ENCODE data around the gene TRAPPC2L. TPM values are rescaled to one million over a fixed set of nuclear protein-coding genes. Genes with fewer than 3 reads are reported as not detected.

The TRAPPC2L gene
- total and polyA plus RNA-seq, 5 donors from 2014 or later: 49.5 to 164 (median 126) TPM

DNA sequence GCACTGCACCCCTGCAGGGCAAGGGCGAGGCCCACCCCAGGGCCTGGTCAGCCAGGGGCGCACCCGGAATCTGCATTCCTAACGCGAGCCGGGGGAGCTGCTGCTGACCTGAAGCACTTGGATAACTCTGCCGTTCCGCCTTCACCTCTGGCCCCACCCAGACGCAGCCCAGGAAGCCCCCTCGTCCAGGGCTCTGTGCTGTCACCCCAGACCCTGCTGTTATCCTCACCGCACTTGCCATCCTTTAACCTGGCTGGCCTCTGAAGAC, 22.8 kb downstream of the TRAPPC2L start:
- Histone ChIP-seq H3K36me3 (ENCODE audit: control insufficient read depth, insufficient read depth, low read length) (no peaks in the 10 kb centered on the region), H3K4me3 (ENCODE audit: low read depth, low read length) (no peak overlapping the region), H3K4me1 (ENCODE audit: control insufficient read depth, insufficient read depth, low read length, poor library complexity, severe bottlenecking) (no peaks in the 10 kb centered on the region), H3K27ac (ENCODE audit: insufficient read depth, low read length, poor library complexity, severe bottlenecking) (no peak overlapping the region), H3K27me3 (ENCODE audit: control insufficient read depth, insufficient read depth, low read length) (no peaks in the 10 kb centered on the region), H3K9me3 (ENCODE audit: control insufficient read depth in 2 of 2, low read length in 2 of 2) (no peaks in the 10 kb centered on the region)
- Mint-ChIP-seq H3K27ac (no peak overlapping the region), H3K4me1 (peaks cover 0 to 3% (median 1%) of the 10 kb centered on the region in 4 donors), H3K4me3 (no peak overlapping the region), H3K27me3 (no peaks in the 10 kb centered on the region), H3K9me3 (peaks cover 0 to 2% (median 0%) of the 10 kb centered on the region in 7 donors), H3K36me3 (no peaks in the 10 kb centered on the region)
- DNase-seq: no peak
- no peak for ATAC-seq (ENCODE audit: low read depth in 2 of 2)

DNA sequence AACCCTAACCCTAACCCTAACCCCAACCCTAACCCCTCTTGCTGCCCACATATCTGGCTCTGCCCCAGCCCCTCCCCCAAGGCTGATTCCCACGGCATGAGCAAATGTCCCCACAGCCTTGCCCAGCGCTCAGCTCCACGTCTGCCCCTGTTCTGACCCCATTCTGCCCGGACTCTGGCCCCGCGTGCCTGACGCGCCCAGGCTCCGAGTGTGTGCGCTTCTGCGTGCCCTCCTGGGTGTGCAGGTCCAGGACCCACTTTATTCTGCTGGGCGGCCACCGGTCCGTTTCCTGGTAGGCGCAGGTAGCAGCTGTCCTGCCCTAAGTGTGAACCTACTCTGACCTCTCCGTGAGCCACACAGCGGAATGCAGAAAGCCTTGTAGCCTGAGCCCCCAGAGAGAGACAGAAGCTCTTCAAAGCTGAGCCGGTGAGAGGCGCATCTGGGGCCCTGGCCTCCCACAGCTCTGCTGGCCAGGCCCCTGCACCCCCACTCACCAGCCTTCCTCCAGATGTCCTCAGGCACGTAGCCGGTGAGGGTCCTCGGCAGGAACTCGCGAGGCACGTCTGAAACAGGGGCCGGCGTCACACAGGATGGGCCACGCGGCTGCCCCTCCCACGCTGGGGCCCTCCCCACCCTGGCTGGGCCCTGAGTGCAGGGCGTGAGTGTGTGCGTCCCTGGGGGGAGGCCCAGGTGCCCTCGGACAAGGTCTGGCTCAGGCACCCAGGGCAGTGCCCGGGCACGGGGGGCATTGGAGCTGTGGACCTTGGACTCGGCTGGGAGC, 23.5 kb downstream of the TRAPPC2L start:
- no peaks in the 10 kb centered on the region for H3K36me3 ChIP-seq (ENCODE audit: control insufficient read depth, insufficient read depth, low read length)
- no peak overlapping the region for H3K4me3 ChIP-seq (ENCODE audit: low read depth, low read length)
- no peaks in the 10 kb centered on the region for H3K9me3 ChIP-seq (ENCODE audit: control insufficient read depth in 2 of 2, low read length in 2 of 2)
- ATAC-seq (ENCODE audit: low read depth in 2 of 2) (no peak), DNase-seq (no peak)
- no peaks in the 10 kb centered on the region for H3K27me3 Mint-ChIP-seq
- no peaks in the 10 kb centered on the region for H3K36me3 Mint-ChIP-seq
- H3K4me1 Mint-ChIP-seq: peaks cover 0 to 3% (median 1%) of the 10 kb centered on the region in 4 donors
- H3K4me1 ChIP-seq (ENCODE audit: control insufficient read depth, insufficient read depth, low read length, poor library complexity, severe bottlenecking): no peaks in the 10 kb centered on the region
- H3K27ac Mint-ChIP-seq: peak overlapping the region in 1 of 3 donors; percentile 76
- peaks cover 0 to 2% (median 0%) of the 10 kb centered on the region in 7 donors for H3K9me3 Mint-ChIP-seq
- no peak overlapping the region for H3K27ac ChIP-seq (ENCODE audit: insufficient read depth, low read length, poor library complexity, severe bottlenecking)
- no peak overlapping the region for H3K4me3 Mint-ChIP-seq
- H3K27me3 ChIP-seq (ENCODE audit: control insufficient read depth, insufficient read depth, low read length): no peaks in the 10 kb centered on the region

DNA sequence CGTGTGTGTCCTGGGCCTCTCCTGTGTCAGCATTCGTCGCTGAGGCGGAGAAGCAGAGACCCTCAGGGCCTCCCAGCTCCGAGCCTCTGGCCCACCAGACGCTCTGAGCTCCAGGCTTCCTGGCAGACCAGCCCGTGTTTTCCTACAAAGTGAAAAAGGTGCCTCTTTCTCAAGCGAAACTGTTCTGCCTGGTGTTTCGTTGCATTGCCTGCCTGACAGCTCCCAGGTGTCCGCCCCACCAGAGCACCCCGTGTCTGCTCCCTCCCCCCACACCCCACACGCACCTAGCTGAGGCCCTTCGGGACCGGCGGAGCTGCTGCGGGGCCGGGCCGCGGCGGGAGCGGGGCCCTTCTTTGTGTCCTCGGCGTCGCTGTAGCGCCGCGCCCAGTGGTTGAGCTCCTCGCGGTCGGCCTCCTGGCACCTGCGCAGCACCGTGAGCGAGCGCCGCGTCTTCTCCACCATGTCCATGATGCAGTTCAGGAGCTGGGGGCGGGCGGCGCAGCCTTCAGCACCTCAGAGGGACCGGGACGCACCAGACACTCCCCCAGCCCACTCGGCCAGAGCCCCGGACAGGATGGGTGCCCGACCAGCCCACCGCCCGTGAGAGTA, 24.2 kb downstream of the TRAPPC2L start:
- H3K27me3 ChIP-seq (ENCODE audit: control insufficient read depth, insufficient read depth, low read length): no peaks in the 10 kb centered on the region
- no peak for ATAC-seq (ENCODE audit: low read depth in 2 of 2)
- no peak overlapping the region for H3K27ac ChIP-seq (ENCODE audit: insufficient read depth, low read length, poor library complexity, severe bottlenecking)
- H3K36me3 ChIP-seq (ENCODE audit: control insufficient read depth, insufficient read depth, low read length): no peaks in the 10 kb centered on the region
- peaks cover 0 to 2% (median 0%) of the 10 kb centered on the region in 7 donors for H3K9me3 Mint-ChIP-seq
- H3K9me3 ChIP-seq (ENCODE audit: control insufficient read depth in 2 of 2, low read length in 2 of 2): no peaks in the 10 kb centered on the region
- H3K4me3 ChIP-seq (ENCODE audit: low read depth, low read length): no peak overlapping the region
- peaks cover 0 to 3% (median under 1%) of the 10 kb centered on the region in 4 donors for H3K4me1 Mint-ChIP-seq
- H3K4me3 Mint-ChIP-seq: no peak overlapping the region
- no peaks in the 10 kb centered on the region for H3K36me3 Mint-ChIP-seq
- H3K27ac Mint-ChIP-seq: no peak overlapping the region
- no peaks in the 10 kb centered on the region for H3K4me1 ChIP-seq (ENCODE audit: control insufficient read depth, insufficient read depth, low read length, poor library complexity, severe bottlenecking)
- H3K27me3 Mint-ChIP-seq: no peaks in the 10 kb centered on the region
- no peak for DNase-seq

DNA sequence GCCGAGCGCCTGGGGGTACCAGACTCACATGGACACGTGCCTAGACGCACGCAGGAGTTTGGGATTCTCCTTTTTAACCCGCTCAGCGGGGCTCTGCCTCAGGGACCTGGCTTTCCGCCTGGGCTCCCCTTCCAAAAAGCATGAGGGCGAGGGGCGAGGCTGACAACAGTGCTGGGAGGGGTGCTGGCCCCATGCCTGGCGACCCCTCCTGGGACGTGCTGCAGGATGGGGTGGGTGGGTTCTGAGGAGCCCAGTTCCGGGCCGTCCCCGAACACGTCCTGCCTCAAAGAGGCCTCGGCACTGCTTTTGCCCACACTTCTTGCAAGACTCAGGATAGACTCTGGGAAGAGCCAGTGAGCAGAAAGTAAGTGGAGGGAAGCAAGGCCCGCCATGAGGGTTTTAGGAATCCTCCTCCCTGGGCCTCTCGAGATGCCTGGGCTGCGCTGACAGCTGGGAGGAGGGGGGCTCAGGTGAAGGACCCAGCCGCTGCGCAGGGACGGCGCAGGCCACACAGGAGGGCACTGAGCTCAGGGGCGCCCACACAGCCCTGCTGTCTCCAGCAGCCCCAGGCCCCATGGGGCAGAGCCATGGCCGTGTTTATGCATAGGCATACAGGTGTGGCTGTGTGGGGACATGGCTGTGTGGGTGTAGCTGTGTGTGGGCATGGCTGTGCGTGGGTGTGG, 24.9 kb downstream of the TRAPPC2L start:
- H3K9me3 ChIP-seq (ENCODE audit: control insufficient read depth in 2 of 2, low read length in 2 of 2): no peaks in the 10 kb centered on the region
- H3K27ac ChIP-seq (ENCODE audit: insufficient read depth, low read length, poor library complexity, severe bottlenecking): no peak overlapping the region
- H3K4me3 ChIP-seq (ENCODE audit: low read depth, low read length): no peak overlapping the region
- Mint-ChIP-seq H3K27ac (no peak overlapping the region), H3K27me3 (no peaks in the 10 kb centered on the region), H3K36me3 (no peaks in the 10 kb centered on the region), H3K4me3 (no peak overlapping the region), H3K4me1 (peaks cover 0 to 3% (median under 1%) of the 10 kb centered on the region in 4 donors), H3K9me3 (no peaks in the 10 kb centered on the region)
- ATAC-seq (ENCODE audit: low read depth in 2 of 2) (no peak), DNase-seq (no peak)
- no peaks in the 10 kb centered on the region for H3K36me3 ChIP-seq (ENCODE audit: control insufficient read depth, insufficient read depth, low read length)
- no peaks in the 10 kb centered on the region for H3K27me3 ChIP-seq (ENCODE audit: control insufficient read depth, insufficient read depth, low read length)
- H3K4me1 ChIP-seq (ENCODE audit: control insufficient read depth, insufficient read depth, low read length, poor library complexity, severe bottlenecking): no peaks in the 10 kb centered on the region

DNA sequence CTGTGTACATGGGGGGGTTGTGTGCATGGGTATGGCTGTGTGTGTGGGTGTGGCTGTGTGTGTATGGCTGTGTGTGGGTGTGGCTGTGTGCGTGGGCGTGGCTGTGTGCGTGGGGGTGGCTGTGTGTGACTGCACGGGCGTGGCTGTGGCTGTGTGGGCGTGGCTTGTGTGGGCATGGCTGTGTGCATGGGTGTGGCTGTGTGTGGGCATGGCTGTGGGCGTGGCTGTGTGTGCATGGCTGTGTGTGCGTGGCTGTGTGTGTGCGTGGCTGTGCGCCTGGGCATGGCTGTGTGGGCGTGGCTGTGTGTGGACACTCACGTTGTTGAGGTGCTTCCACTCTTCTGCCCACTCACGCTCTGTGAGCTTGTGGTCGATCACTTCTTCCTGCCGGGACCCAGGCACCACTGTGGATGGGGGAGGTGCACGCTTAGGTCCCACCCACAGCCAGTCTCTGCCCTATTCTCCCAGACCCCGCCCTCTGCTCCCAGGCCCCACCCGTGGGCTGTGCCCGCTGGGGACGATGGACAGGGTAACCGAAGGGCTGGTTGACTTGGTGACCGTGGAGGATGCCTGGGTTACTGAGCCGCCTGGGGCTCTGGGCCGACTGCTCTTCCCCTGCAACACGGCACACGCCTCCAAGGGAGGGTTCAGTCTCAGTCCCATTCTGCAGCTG, 25.6 kb downstream of the TRAPPC2L start:
- H3K9me3 ChIP-seq (ENCODE audit: control insufficient read depth in 2 of 2, low read length in 2 of 2): no peaks in the 10 kb centered on the region
- Mint-ChIP-seq H3K27me3 (no peaks in the 10 kb centered on the region), H3K4me1 (peaks cover 0 to 3% (median under 1%) of the 10 kb centered on the region in 4 donors), H3K36me3 (no peaks in the 10 kb centered on the region), H3K9me3 (no peaks in the 10 kb centered on the region), H3K4me3 (no peak overlapping the region), H3K27ac (no peak overlapping the region)
- H3K27ac ChIP-seq (ENCODE audit: insufficient read depth, low read length, poor library complexity, severe bottlenecking): no peak overlapping the region
- DNase-seq (peak in 1 of 3 donors; percentile 4), ATAC-seq (ENCODE audit: low read depth in 2 of 2) (peak in 1 of 2 donors; percentile 26)
- H3K4me1 ChIP-seq (ENCODE audit: control insufficient read depth, insufficient read depth, low read length, poor library complexity, severe bottlenecking): no peaks in the 10 kb centered on the region
- H3K27me3 ChIP-seq (ENCODE audit: control insufficient read depth, insufficient read depth, low read length): no peaks in the 10 kb centered on the region
- H3K4me3 ChIP-seq (ENCODE audit: low read depth, low read length): no peak overlapping the region
- no peaks in the 10 kb centered on the region for H3K36me3 ChIP-seq (ENCODE audit: control insufficient read depth, insufficient read depth, low read length)

DNA sequence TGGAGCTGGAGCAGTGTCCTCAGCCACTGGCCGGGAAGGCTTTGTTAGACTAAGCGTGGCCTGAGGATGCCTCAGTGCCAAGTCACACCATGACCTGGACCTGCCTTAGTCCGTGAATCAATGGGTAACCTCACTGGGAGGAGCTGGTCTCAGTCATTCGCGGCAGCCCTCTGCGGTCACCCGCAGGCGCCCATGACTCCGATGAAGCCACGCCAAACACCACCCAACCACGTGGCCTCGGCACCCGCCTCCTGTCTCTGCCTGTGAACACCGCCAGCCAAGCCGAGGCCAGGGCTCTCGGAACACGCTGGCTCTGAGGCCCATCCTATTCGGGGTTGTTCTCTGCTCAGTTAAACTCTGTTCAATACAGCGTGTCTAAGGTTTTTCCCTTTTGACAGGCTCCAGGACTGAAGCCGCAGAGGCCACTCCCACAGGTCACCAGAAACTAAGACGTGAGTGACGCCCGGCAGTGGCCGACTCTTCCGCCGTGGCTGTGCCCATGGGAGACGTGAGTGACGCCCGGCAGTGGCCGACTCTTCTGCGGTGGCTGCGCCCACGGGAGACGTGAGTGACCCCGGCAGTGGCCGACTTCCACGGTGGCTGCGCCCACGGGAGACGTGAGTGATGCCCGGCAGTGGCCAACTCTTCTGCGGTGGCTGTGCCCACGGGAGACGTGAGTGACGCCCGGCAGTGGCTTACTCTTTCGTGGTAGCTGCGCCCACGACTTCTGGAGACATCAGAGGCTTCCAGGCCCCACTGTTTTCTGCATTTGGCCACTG, 26.4 kb downstream of the TRAPPC2L start:
- DNase-seq (no peak), ATAC-seq (ENCODE audit: low read depth in 2 of 2) (no peak)
- H3K36me3 ChIP-seq (ENCODE audit: control insufficient read depth, insufficient read depth, low read length): no peaks in the 10 kb centered on the region
- H3K9me3 ChIP-seq (ENCODE audit: control insufficient read depth in 2 of 2, low read length in 2 of 2): no peaks in the 10 kb centered on the region
- Mint-ChIP-seq H3K36me3 (no peaks in the 10 kb centered on the region), H3K4me3 (no peak overlapping the region), H3K27ac (no peak overlapping the region), H3K9me3 (no peaks in the 10 kb centered on the region), H3K27me3 (no peaks in the 10 kb centered on the region), H3K4me1 (peaks cover 0 to 3% (median under 1%) of the 10 kb centered on the region in 4 donors)
- no peak overlapping the region for H3K27ac ChIP-seq (ENCODE audit: insufficient read depth, low read length, poor library complexity, severe bottlenecking)
- H3K4me3 ChIP-seq (ENCODE audit: low read depth, low read length): no peak overlapping the region
- H3K27me3 ChIP-seq (ENCODE audit: control insufficient read depth, insufficient read depth, low read length): no peaks in the 10 kb centered on the region
- H3K4me1 ChIP-seq (ENCODE audit: control insufficient read depth, insufficient read depth, low read length, poor library complexity, severe bottlenecking): no peaks in the 10 kb centered on the region

DNA sequence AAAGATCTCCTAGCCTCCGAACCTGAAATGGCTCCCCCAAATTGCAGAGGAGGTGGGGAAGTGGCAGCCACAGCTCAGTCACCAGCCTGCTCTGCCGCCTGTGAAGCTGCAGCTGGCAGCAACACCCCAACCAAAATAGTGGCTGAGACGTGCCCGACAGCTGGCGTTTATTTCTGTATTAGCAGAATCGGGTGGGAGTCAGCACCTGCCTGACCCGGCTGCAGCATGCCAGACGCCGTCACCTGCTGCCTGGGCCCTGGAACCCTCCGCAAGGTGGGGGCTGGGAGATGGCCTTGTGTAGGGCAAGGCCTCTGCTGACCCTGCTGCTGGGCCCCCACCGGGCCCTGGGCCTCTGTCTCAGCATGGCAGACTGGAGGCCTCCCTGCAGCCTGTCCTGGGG, 27.0 kb downstream of the TRAPPC2L start:
- Mint-ChIP-seq H3K4me3 (no peak overlapping the region), H3K27ac (no peak overlapping the region), H3K4me1 (peaks cover 0 to 3% (median under 1%) of the 10 kb centered on the region in 4 donors), H3K27me3 (no peaks in the 10 kb centered on the region), H3K9me3 (no peaks in the 10 kb centered on the region), H3K36me3 (no peaks in the 10 kb centered on the region)
- Histone ChIP-seq H3K27me3 (ENCODE audit: control insufficient read depth, insufficient read depth, low read length) (no peaks in the 10 kb centered on the region), H3K27ac (ENCODE audit: insufficient read depth, low read length, poor library complexity, severe bottlenecking) (no peak overlapping the region), H3K4me3 (ENCODE audit: low read depth, low read length) (no peak overlapping the region), H3K36me3 (ENCODE audit: control insufficient read depth, insufficient read depth, low read length) (no peaks in the 10 kb centered on the region), H3K9me3 (ENCODE audit: control insufficient read depth in 2 of 2, low read length in 2 of 2) (no peaks in the 10 kb centered on the region), H3K4me1 (ENCODE audit: control insufficient read depth, insufficient read depth, low read length, poor library complexity, severe bottlenecking) (no peaks in the 10 kb centered on the region)
- DNase-seq (no peak), ATAC-seq (ENCODE audit: low read depth in 2 of 2) (no peak)

All from CD4-positive, CD25-positive, alpha-beta regulatory T cell (primary cell).